ENCODE data around the gene MRTFA. TPM values are rescaled to one million over a fixed set of nuclear protein-coding genes. Genes with fewer than 3 reads are reported as not detected.
A peak's percentile ranks its signal among the peaks of the same experiment; 100 is the strongest.

MRTFA gene
- 29.8 and 34.0 TPM in 2 replicates for total RNA-seq

DNA sequence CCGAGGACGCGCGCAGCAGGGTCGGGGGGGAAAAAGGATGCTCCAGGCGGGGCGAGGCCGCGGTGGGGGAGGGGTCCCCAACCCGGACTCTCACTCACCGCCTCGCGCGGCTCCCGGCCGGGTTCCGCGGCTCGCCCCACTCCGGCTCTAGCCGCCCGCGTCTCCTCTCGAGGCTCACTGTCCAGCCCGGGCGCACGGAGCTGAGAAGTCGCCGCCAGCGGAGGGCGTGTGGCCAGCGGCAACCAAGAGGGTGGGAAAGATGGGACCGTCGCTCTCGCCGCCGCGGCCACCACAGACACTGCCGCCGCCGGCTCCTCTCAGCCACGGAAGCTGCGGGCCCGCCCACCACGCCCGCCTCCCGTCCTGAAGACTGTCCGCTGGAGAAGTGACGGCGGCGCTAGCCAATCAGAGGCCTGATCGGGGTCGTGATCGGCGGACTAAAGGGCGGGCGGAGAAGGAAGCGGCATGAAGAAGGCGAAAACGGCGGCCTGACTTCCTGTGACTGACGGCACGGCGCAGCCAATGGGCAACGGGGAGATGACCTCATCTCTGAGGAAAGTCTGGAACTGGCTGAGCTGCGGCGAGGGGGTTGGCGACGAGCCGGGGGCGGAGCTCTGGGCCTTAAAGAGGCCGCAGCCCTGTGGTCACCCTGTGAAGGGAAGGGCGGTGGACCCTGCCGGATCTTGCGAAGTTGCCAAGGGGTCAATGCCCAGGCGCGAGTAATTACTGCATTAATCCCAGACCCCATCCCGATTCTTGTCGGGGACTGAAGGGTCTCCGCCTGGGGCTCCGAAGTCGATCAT, at the start of gene MRTFA:
MRTFA (minus strand) TSS at position 340 of the 803 bp plus-strand sequence.
- H3K9me3 ChIP-seq (ENCODE audit: low read depth, low read length): no peaks in the 10 kb centered on the region
- no peaks in the 10 kb centered on the region for H3K27me3 ChIP-seq (ENCODE audit: insufficient read depth, low read length)
- peak within 1 kb of the TSS; percentile 89 for H3K27ac ChIP-seq (ENCODE audit: low read depth, low read length)
- peak within 1 kb of the TSS; percentile 99 for H2AFZ ChIP-seq (ENCODE audit: low read length)
- H3K4me2 ChIP-seq (ENCODE audit: insufficient read depth, low read length): peak within 1 kb of the TSS; percentile 99
- no peaks in the 10 kb centered on the region for H3K36me3 ChIP-seq (ENCODE audit: insufficient read depth, low read length)
- peaks cover 25% of the 10 kb centered on the region for H3K4me1 ChIP-seq (ENCODE audit: insufficient read depth, low read length)
- H4K20me1 ChIP-seq (ENCODE audit: insufficient read depth, low read length): peaks cover 34% of the 10 kb centered on the region
- H3K79me2 ChIP-seq (ENCODE audit: insufficient read depth, low read length): peaks cover 48% of the 10 kb centered on the region
- TF ChIP-seq, protein P1, sequence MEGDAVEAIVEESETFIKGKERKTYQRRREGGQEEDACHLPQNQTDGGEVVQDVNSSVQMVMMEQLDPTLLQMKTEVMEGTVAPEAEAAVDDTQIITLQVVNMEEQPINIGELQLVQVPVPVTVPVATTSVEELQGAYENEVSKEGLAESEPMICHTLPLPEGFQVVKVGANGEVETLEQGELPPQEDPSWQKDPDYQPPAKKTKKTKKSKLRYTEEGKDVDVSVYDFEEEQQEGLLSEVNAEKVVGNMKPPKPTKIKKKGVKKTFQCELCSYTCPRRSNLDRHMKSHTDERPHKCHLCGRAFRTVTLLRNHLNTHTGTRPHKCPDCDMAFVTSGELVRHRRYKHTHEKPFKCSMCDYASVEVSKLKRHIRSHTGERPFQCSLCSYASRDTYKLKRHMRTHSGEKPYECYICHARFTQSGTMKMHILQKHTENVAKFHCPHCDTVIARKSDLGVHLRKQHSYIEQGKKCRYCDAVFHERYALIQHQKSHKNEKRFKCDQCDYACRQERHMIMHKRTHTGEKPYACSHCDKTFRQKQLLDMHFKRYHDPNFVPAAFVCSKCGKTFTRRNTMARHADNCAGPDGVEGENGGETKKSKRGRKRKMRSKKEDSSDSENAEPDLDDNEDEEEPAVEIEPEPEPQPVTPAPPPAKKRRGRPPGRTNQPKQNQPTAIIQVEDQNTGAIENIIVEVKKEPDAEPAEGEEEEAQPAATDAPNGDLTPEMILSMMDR (IDR thresholded peaks at IDR 0.05; ENCODE audit: extremely low read depth, low read depth, low read length): no peak
- H3K4me3 ChIP-seq (ENCODE audit: insufficient read depth, low read length): peak within 1 kb of the TSS; percentile 93
- DNase-seq (ENCODE audit: insufficient read length, low spot score, missing footprints): peak; percentile 96

DNA sequence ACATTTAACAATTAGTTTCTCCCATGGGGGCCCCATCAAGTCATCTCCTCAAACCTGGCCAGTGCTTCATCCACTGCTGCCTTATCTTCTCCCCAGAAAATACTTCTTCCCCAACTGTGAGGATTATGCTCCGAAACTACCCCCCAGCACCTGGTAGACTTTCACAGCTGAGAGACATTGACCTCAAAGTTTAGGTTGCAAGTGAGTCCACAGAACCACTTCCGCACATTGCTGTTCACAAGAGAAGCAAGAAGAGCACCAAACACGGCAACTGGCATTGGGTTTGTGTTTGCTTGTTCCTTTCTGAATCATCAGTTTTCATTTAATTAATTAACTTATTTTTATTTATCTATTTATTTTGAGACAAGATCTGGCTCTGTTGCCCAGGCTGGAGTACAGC, 48.9 kb upstream of the MRTFA start:
- H4K20me1 ChIP-seq (ENCODE audit: insufficient read depth, low read length): no peaks in the 10 kb centered on the region

DNA sequence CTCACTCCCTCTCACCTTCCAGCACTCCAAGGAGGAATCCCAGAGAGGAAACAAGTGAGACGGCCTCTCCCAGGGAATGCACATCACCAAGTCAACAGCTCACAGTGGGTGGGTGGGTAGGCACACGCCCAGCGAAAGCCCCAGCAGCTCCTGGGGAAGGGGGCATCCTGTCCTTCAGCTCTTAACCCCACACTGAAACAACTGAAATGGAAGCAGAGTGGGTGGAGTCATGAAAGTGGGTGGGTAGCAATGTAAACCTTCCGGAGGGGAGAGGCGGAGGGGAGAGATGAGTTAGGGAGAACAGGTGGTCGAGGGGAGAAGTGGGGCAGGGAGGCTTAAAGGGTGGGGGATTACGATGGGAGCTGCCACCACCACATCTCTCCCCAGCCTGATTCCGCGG, 48.2 kb upstream of the MRTFA start:
- Histone ChIP-seq H3K79me2 (ENCODE audit: insufficient read depth, low read length) (no peaks in the 10 kb centered on the region), H3K4me3 (ENCODE audit: insufficient read depth, low read length) (no peak overlapping the region), H3K36me3 (ENCODE audit: insufficient read depth, low read length) (no peaks in the 10 kb centered on the region), H2AFZ (ENCODE audit: low read length) (peak overlapping the region; percentile 68), H4K20me1 (ENCODE audit: insufficient read depth, low read length) (no peaks in the 10 kb centered on the region), H3K4me1 (ENCODE audit: insufficient read depth, low read length) (peaks cover 14% of the 10 kb centered on the region), H3K27me3 (ENCODE audit: insufficient read depth, low read length) (peaks cover 4% of the 10 kb centered on the region), H3K4me2 (ENCODE audit: insufficient read depth, low read length) (no peak overlapping the region), H3K9me3 (ENCODE audit: low read depth, low read length) (no peaks in the 10 kb centered on the region), H3K27ac (ENCODE audit: low read depth, low read length) (no peak overlapping the region)
- TF ChIP-seq, protein P1 (IDR thresholded peaks at IDR 0.05; ENCODE audit: extremely low read depth, low read depth, low read length): no peak
- DNase-seq (ENCODE audit: insufficient read length, low spot score, missing footprints): no peak

More for the DNA sequence above, 48.9 kb upstream of the MRTFA start:
- DNase-seq (ENCODE audit: insufficient read length, low spot score, missing footprints): no peak
- Histone ChIP-seq H3K4me2 (ENCODE audit: insufficient read depth, low read length) (no peak overlapping the region), H3K4me1 (ENCODE audit: insufficient read depth, low read length) (peaks cover 7% of the 10 kb centered on the region), H3K27me3 (ENCODE audit: insufficient read depth, low read length) (peaks cover 3% of the 10 kb centered on the region), H3K4me3 (ENCODE audit: insufficient read depth, low read length) (no peak overlapping the region), H3K9me3 (ENCODE audit: low read depth, low read length) (no peaks in the 10 kb centered on the region), H3K27ac (ENCODE audit: low read depth, low read length) (no peak overlapping the region), H3K36me3 (ENCODE audit: insufficient read depth, low read length) (no peaks in the 10 kb centered on the region), H2AFZ (ENCODE audit: low read length) (no peak overlapping the region), H3K79me2 (ENCODE audit: insufficient read depth, low read length) (no peaks in the 10 kb centered on the region)
- TF ChIP-seq, protein P1 (IDR thresholded peaks at IDR 0.05; ENCODE audit: extremely low read depth, low read depth, low read length): no peak

DNA sequence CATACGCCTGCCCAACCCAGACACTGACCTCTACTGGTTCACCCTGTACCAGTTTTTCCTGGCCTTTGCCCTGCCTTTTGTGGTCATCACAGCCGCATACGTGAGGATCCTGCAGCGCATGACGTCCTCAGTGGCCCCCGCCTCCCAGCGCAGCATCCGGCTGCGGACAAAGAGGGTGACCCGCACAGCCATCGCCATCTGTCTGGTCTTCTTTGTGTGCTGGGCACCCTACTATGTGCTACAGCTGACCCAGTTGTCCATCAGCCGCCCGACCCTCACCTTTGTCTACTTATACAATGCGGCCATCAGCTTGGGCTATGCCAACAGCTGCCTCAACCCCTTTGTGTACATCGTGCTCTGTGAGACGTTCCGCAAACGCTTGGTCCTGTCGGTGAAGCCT, 44.9 kb upstream of the MRTFA start:
- DNase-seq (ENCODE audit: insufficient read length, low spot score, missing footprints): no peak
- H3K4me3 ChIP-seq (ENCODE audit: insufficient read depth, low read length): no peak overlapping the region
- H3K27me3 ChIP-seq (ENCODE audit: insufficient read depth, low read length): peaks cover 7% of the 10 kb centered on the region
- H3K9me3 ChIP-seq (ENCODE audit: low read depth, low read length): no peaks in the 10 kb centered on the region
- H2AFZ ChIP-seq (ENCODE audit: low read length): no peak overlapping the region
- H3K27ac ChIP-seq (ENCODE audit: low read depth, low read length): no peak overlapping the region
- peaks cover 23% of the 10 kb centered on the region for H3K4me1 ChIP-seq (ENCODE audit: insufficient read depth, low read length)
- H3K79me2 ChIP-seq (ENCODE audit: insufficient read depth, low read length): no peaks in the 10 kb centered on the region
- H3K36me3 ChIP-seq (ENCODE audit: insufficient read depth, low read length): no peaks in the 10 kb centered on the region
- H3K4me2 ChIP-seq (ENCODE audit: insufficient read depth, low read length): no peak overlapping the region
- TF ChIP-seq, protein P1 (IDR thresholded peaks at IDR 0.05; ENCODE audit: extremely low read depth, low read depth, low read length): no peak
- no peaks in the 10 kb centered on the region for H4K20me1 ChIP-seq (ENCODE audit: insufficient read depth, low read length)

Measured in osteoblast (primary cell).